SU-DHL-6 (cell line): Measurements from ENCODE around the gene C1QC.

Experiments
- H2AFZ ChIP-seq: fragments of 200-600 bp; sonication (generic); 2 replicates; pipeline ENCODE4 v1.6.1; 2014; ENCODE audit warnings: low read depth, mild to moderate bottlenecking, moderate library complexity, mixed read lengths, antibody characterized with exemption, low read length; ENCODE audit not compliant: severe bottlenecking
- H3F3A ChIP-seq: fragments of 200-600 bp; shearing (Covaris generic); 2 replicates; pipeline ENCODE4 v1.6.0; 2016; ENCODE audit warnings: antibody characterized with exemption, mild to moderate bottlenecking; ENCODE audit not compliant: insufficient read depth
- H3K27ac ChIP-seq: fragments of 200-600 bp; sonication (generic); 2 replicates; pipeline ENCODE4 v1.5.1; 2016; ENCODE audit warnings: low read depth, mild to moderate bottlenecking, low read length, moderate library complexity, mixed read lengths
- H3K27me3 ChIP-seq: fragments of 200-600 bp; sonication (generic), shearing (Covaris generic); 2 replicates; pipeline ENCODE4 v1.6.0; 2014; ENCODE audit warnings: mild to moderate bottlenecking, low read length
- H3K36me3 ChIP-seq: fragments of 200-600 bp; sonication (generic); 2 replicates; pipeline ENCODE4 v1.6.1; 2014; ENCODE audit warnings: mild to moderate bottlenecking, low read length, mixed read lengths
- H3K4me2 ChIP-seq: fragments of 300-600, 200-600 bp; shearing (Covaris generic), sonication (generic); 2 replicates; pipeline ENCODE4 v1.6.0; 2014; ENCODE audit warnings: low read length, low read depth, mild to moderate bottlenecking; ENCODE audit not compliant: poor library complexity, severe bottlenecking
- H3K4me3 ChIP-seq: fragments of 200-600 bp; sonication (generic); 2 replicates; pipeline ENCODE4 v1.5.1; 2014; ENCODE audit warnings: antibody characterized with exemption, low read length, mild to moderate bottlenecking, mixed read lengths; ENCODE audit not compliant: insufficient read depth, poor library complexity, severe bottlenecking
- H3K79me2 ChIP-seq: fragments of 200-600 bp; sonication (generic); 2 replicates; pipeline ENCODE4 v1.6.1; 2014; ENCODE audit warnings: mild to moderate bottlenecking, low read length, moderate library complexity; ENCODE audit not compliant: insufficient read depth
- H3K9ac ChIP-seq: fragments of 200-600 bp; sonication (generic); 2 replicates; pipeline ENCODE4 v1.7.0; 2014; ENCODE audit warnings: mild to moderate bottlenecking, low read length
- H3K9me2 ChIP-seq: fragments of 200-600 bp; sonication (generic); replicated peaks from 2 replicates; pipeline ENCODE4 v1.6.1; 2014; ENCODE audit warnings: low read length; ENCODE audit not compliant: insufficient read depth
- H3K9me3 ChIP-seq: fragments of 200-600 bp; sonication (generic); 2 replicates; pipeline ENCODE4 v1.6.1; 2014; ENCODE audit warnings: low read length, mixed read lengths; ENCODE audit not compliant: insufficient read depth
- H4K20me1 ChIP-seq: fragments of 200-600 bp; sonication (generic); 2 replicates; pipeline ENCODE4 v1.6.1; 2014; ENCODE audit warnings: low read depth, mild to moderate bottlenecking, antibody characterized with exemption, low read length, moderate library complexity, mixed read lengths
- CTCF ChIP-seq: fragments of 200-600 bp; sonication (generic); IDR thresholded peaks from one replicate; pipeline ENCODE4 v1.5.1; 2017; ENCODE audit warnings: antibody characterized with exemption, mild to moderate bottlenecking, low read length, moderate library complexity; ENCODE audit not compliant: insufficient read depth, poor library complexity, severe bottlenecking
- EZH2phosphoT487 ChIP-seq: fragments of 200-600 bp; sonication (generic), shearing (Covaris generic); conservative IDR thresholded peaks from 2 replicates; pipeline ENCODE4 v1.6.1; 2018; ENCODE audit warnings: mild to moderate bottlenecking, antibody characterized with exemption, low read length, moderate library complexity, mixed read lengths

C1QC gene

GRCh38 chr1:22660716-22661241 is 17.3 kb downstream of the C1QC start:
- H3K9ac ChIP-seq = no peak overlapping the region
- H3K79me2 ChIP-seq = no peaks in the 10 kb centered on the region
- no peak for TF ChIP-seq CTCF
- TF ChIP-seq EZH2phosphoT487 = no peak
- no peaks in the 10 kb centered on the region for H4K20me1 ChIP-seq
- H3K4me3 ChIP-seq = no peak overlapping the region
- H3K9me2 ChIP-seq = no peaks in the 10 kb centered on the region
- no peak overlapping the region for H3K27ac ChIP-seq
- no peaks in the 10 kb centered on the region for H3K9me3 ChIP-seq
- no peak overlapping the region for H3K4me2 ChIP-seq
- H3F3A ChIP-seq = no peaks in the 10 kb centered on the region
- H2AFZ ChIP-seq = no peak overlapping the region
- no peaks in the 10 kb centered on the region for H3K36me3 ChIP-seq
- no peaks in the 10 kb centered on the region for H3K27me3 ChIP-seq

- Histone ChIP-seq H3F3A (no peaks in the 10 kb centered on the region), H3K9me3 (no peaks in the 10 kb centered on the region), H3K9me2 (no peaks in the 10 kb centered on the region), H4K20me1 (no peaks in the 10 kb centered on the region), H2AFZ (no peak overlapping the region), H3K36me3 (no peaks in the 10 kb centered on the region), H3K9ac (no peak overlapping the region), H3K27me3 (no peaks in the 10 kb centered on the region), H3K27ac (no peak overlapping the region), H3K4me2 (no peak overlapping the region), H3K79me2 (no peaks in the 10 kb centered on the region), H3K4me3 (no peak overlapping the region)
- TF ChIP-seq CTCF (no peak), EZH2phosphoT487 (no peak)
Measured at GRCh38 chr1:22661880-22662279, 18.4 kb downstream of the C1QC start.

- H3K9ac ChIP-seq = no peak overlapping the region
- H4K20me1 ChIP-seq = no peaks in the 10 kb centered on the region
- no peaks in the 10 kb centered on the region for H3K27me3 ChIP-seq
- no peaks in the 10 kb centered on the region for H3K36me3 ChIP-seq
- H3K79me2 ChIP-seq = no peaks in the 10 kb centered on the region
- no peaks in the 10 kb centered on the region for H3K9me2 ChIP-seq
- H3K4me2 ChIP-seq = no peak overlapping the region
- no peaks in the 10 kb centered on the region for H3K9me3 ChIP-seq
- no peak overlapping the region for H3K4me3 ChIP-seq
- H3K27ac ChIP-seq = no peak overlapping the region
- no peak overlapping the region for H2AFZ ChIP-seq
- no peak for TF ChIP-seq EZH2phosphoT487
- no peak for TF ChIP-seq CTCF
- H3F3A ChIP-seq = no peaks in the 10 kb centered on the region
Measured at GRCh38 chr1:22662318-22662717, 18.9 kb downstream of the C1QC start.

- H3K27ac ChIP-seq = no peak overlapping the region
- H3K79me2 ChIP-seq = no peaks in the 10 kb centered on the region
- H3K9ac ChIP-seq = no peak overlapping the region
- no peaks in the 10 kb centered on the region for H3K27me3 ChIP-seq
- H3K36me3 ChIP-seq = no peaks in the 10 kb centered on the region
- no peak overlapping the region for H3K4me2 ChIP-seq
- H3F3A ChIP-seq = no peaks in the 10 kb centered on the region
- TF ChIP-seq EZH2phosphoT487 (no peak), CTCF (no peak)
- no peak overlapping the region for H2AFZ ChIP-seq
- H3K9me3 ChIP-seq = no peaks in the 10 kb centered on the region
- no peak overlapping the region for H3K4me3 ChIP-seq
- no peaks in the 10 kb centered on the region for H3K9me2 ChIP-seq
- H4K20me1 ChIP-seq = no peaks in the 10 kb centered on the region
Measured at GRCh38 chr1:22662986-22663408, 19.6 kb downstream of the C1QC start.
